Adrenal gland (tissue), 12 donors: ENCODE results near the gene OSBPL7. TPM values are rescaled to one million over a fixed set of nuclear protein-coding genes. Genes with fewer than 3 reads are reported as not detected.

ENCODE experiments used
- DNase-seq, 7 donors: peaks; one replicate each; pipeline ENCODE4 v3.0.0-alpha.2; 2019 to 2020
- H3K27ac ChIP-seq, 5 donors: fragments of 200-600 bp; sonication (generic) in 4 of 5; 1 replicate in 3 of 5; 2 replicates in 2 of 5; pipeline versions ENCODE4 v1.5.1 to v1.8.0; 2016 to 2020; ENCODE audit warnings: mild to moderate bottlenecking in 1 of 5
- H3K27me3 ChIP-seq: fragments of 200-600 bp; 2 replicates; pipeline ENCODE4 v1.8.0; 2021
- H3K36me3 ChIP-seq, 2 donors: fragments of 200-600 bp; replicated peaks in 1 of 2; 1 replicate in 1 of 2; 2 replicates in 1 of 2; pipeline versions ENCODE4 v1.5.1 to v1.8.0; 2018 to 2022
- H3K4me1 ChIP-seq, 2 donors: fragments of 200-600 bp; replicated peaks in 1 of 2; 1 replicate in 1 of 2; 2 replicates in 1 of 2; pipeline versions ENCODE4 v1.5.1 to v1.8.0; 2018 to 2021
- H3K4me3 ChIP-seq, 4 donors: fragments of 200-600 bp; sonication (generic) in 3 of 4; one replicate each; pipeline ENCODE4 v1.5.1; 2016 to 2018
- H3K9me3 ChIP-seq, 3 donors: fragments of 200-600 bp; sonication (generic) in 1 of 3; replicated peaks in 1 of 3; 1 replicate in 2 of 3; 2 replicates in 1 of 3; pipeline versions ENCODE4 v1.5.1 to v1.8.0; 2016 to 2021
- POLR2A ChIP-seq, 2 donors: fragments of 450-650 bp; IDR thresholded peaks; one replicate each; pipeline ENCODE4 v1.6.1; 2017; ENCODE audit warnings: antibody characterized with exemption in 2 of 2, mild to moderate bottlenecking in 2 of 2, moderate library complexity in 1 of 2
- WGBS, 4 donors: extraction: QIAGEN DNeasy Blood & Tissue Kit in 2 of 4; methylation state at CpG; one replicate each; pipeline versions ENCODE4 v1.1.5 to v1.1.7; 2013 to 2017; 5-methylcytosine and 5-hydroxymethylcytosine counted together
- intact Hi-C, 2 donors: fragments of 100-400 bp; cut with DNase I; formaldehyde crosslinking; loops; one replicate each; pipeline versions ENCODE4 v1.14.1 to v1.15.0; 2022 to 2023
- polyA plus RNA-seq, 3 donors: library from polyadenylated mRNA; stranded (reverse); fragments of 200-250 nt in 2 of 3; fragments of 350-450 nt in 1 of 3; fragmentation: Illumina TruSeq in 1 of 3; extraction: RNeasy Lipid Tissue Mini Kit (QIAGEN cat#74804) in 1 of 3; gene quantifications; one replicate each; pipeline ENCODE4 v1.2.3, GENCODE V29; 2013 to 2014
- total RNA-seq, 9 donors: library from RNA; depleted of rRNA in 4 of 9; stranded (reverse); fragments of >200 nt in 4 of 9; fragments of 120-200 nt in 1 of 9; fragmentation: NEBNext Ultra II Directional in 1 of 9; extraction: Animal tissue kit (Norgen Biotek cat#: 25700) in 1 of 9; gene quantifications; one replicate each; pipeline versions ENCODE4 v1.1.0 to v1.2.4, GENCODE V29; 2013 to 2023
- TF ChIP-seq, protein P1 (sequence below), 6 experiments: fragments of 450-650 bp in 4 of 6; fragments of 200-600 bp in 2 of 6; sonication (generic) in 1 of 6; IDR thresholded peaks; 1 replicate in 5 of 6; 2 replicates in 1 of 6; pipeline versions ENCODE4 v1.5.1 to v1.8.0; 2016 to 2021; ENCODE audit warnings: antibody characterized with exemption in 6 of 6, mild to moderate bottlenecking in 2 of 6, moderate library complexity in 1 of 6
- donor health status: healthy with polysubstance abuse.
- donor health status: Bipolar disorder and iron deficiency.
- donor health status: DM: yes; HTN: yes; CAD: no.
- donor health status: DM: no; HTN: no; CAD: no.
- donor health status: DM: no; HTN: no; CAD: no.
- donor health status: DM: yes; HTN: yes; CAD: no.

The OSBPL7 gene
- total and polyA plus RNA-seq, 12 donors, result 2.0 to 22.4 (median 6.6) TPM

DNA sequence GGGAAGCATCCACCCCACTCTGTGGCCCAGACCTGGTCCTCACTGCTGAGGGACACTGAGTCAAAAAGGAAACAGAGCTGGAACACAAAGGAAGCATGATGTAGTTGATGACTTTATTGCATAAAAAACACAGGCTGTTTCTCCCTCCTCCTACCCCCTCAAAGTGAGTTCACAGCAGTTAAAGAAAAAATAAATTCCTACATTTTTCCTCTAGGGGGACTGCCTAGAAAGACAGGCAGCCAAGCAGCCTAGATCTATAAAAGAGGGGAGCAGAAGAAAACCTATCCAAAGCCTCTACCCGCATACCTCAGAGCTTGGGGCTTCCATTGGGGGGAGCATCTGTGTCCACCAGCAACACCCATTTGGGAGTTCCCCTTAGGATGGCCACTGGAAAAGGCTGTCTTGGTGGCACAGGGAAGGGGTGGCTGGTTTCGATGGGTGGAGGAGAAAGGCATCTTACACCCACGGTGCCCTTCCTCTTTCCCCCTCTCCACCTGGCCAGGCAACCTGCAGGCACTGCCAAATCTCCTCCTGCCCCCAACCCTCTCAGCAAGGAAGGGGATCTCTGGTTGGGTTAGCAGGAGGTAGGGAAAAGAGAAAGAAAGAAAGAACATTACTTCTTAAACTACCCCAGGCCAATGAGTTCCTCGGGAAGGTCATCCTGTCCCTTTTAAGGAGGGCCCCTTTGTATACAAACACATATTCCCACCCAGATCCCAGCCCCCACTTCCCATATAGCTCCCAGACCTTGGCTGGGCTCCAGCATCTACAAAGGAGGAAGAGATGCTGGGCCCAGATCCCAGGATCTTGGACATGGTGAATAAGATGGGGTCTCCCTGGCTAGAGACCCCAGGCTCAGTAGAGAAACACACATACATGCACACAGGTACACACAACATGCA is 23.5 kb upstream of the OSBPL7 start:
- 25 to 68% (median 61%) methylated on average over 1 to 4 of the region's 4 CpGs for WGBS, 4 donors
- H3K9me3 ChIP-seq, result no peaks in the 10 kb centered on the region
- H3K27me3 ChIP-seq, result peaks cover 14% of the 10 kb centered on the region
- H3K4me1 ChIP-seq, result peaks cover 8 to 11% of the 10 kb centered on the region in 2 donors
- no peak overlapping the region for H3K4me3 ChIP-seq
- TF ChIP-seq POLR2A (IDR thresholded peaks at IDR 0.05), result no peak
- TF ChIP-seq, protein P1, sequence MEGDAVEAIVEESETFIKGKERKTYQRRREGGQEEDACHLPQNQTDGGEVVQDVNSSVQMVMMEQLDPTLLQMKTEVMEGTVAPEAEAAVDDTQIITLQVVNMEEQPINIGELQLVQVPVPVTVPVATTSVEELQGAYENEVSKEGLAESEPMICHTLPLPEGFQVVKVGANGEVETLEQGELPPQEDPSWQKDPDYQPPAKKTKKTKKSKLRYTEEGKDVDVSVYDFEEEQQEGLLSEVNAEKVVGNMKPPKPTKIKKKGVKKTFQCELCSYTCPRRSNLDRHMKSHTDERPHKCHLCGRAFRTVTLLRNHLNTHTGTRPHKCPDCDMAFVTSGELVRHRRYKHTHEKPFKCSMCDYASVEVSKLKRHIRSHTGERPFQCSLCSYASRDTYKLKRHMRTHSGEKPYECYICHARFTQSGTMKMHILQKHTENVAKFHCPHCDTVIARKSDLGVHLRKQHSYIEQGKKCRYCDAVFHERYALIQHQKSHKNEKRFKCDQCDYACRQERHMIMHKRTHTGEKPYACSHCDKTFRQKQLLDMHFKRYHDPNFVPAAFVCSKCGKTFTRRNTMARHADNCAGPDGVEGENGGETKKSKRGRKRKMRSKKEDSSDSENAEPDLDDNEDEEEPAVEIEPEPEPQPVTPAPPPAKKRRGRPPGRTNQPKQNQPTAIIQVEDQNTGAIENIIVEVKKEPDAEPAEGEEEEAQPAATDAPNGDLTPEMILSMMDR (IDR thresholded peaks at IDR 0.05), result peak in 5 of 6 experiments; percentile 18 to 38 (median 22)
- intact Hi-C loops, result loop anchor here in 1 of 2 donors (2.0 to 5.0 kb wide), 3 partner anchors 44 to 172 kb away; no protein-coding TSS in a partner anchor
- DNase-seq, result no peak
- H3K36me3 ChIP-seq, result no peaks in the 10 kb centered on the region
- no peak overlapping the region for H3K27ac ChIP-seq

GRCh38 chr17:47844227-47844626 is 22.6 kb upstream of the OSBPL7 start:
- TF ChIP-seq POLR2A (IDR thresholded peaks at IDR 0.05), result no peak
- TF ChIP-seq, protein P1 (IDR thresholded peaks at IDR 0.05), result no peak
- WGBS, 4 donors, result 34 to 40% (median 36%) methylated on average over 5 of the region's 5 CpGs; no CpG with 5 or more reads in 1 of the 4 donors
- peak in 4 of 7 donors; percentile 48 to 78 (median 54) for DNase-seq
- peaks cover 14% of the 10 kb centered on the region for H3K27me3 ChIP-seq
- no peak overlapping the region for H3K4me3 ChIP-seq
- no peak overlapping the region for H3K27ac ChIP-seq
- peaks cover 9 to 13% of the 10 kb centered on the region in 2 donors for H3K4me1 ChIP-seq
- no peaks in the 10 kb centered on the region for H3K36me3 ChIP-seq
- intact Hi-C loops, result loop anchor here in 1 of 2 donors (2.0 to 5.0 kb wide), 2 partner anchors 45 to 123 kb away; no protein-coding TSS in a partner anchor
- no peaks in the 10 kb centered on the region for H3K9me3 ChIP-seq

- no peak overlapping the region for H3K4me3 ChIP-seq
- H3K9me3 ChIP-seq, result no peaks in the 10 kb centered on the region
- H3K27me3 ChIP-seq, result peaks cover 14% of the 10 kb centered on the region
- DNase-seq, result no peak
- TF ChIP-seq POLR2A (IDR thresholded peaks at IDR 0.05), result no peak
- TF ChIP-seq, protein P1 (IDR thresholded peaks at IDR 0.05), result peak in 1 of 6 experiments; percentile 3
- intact Hi-C loops, result loop anchor here in 1 of 2 donors (5.0 kb wide), 1 partner anchor 124 kb away; no protein-coding TSS in a partner anchor
- H3K4me1 ChIP-seq, result peaks cover 9 to 13% of the 10 kb centered on the region in 2 donors
- 7 to 31% (median 24%) methylated on average over 3 to 6 of the region's 6 CpGs; no CpG with 5 or more reads in 1 of the 4 donors for WGBS, 4 donors
- H3K36me3 ChIP-seq, result peaks cover 0 to 5% of the 10 kb centered on the region in 2 donors
- no peak overlapping the region for H3K27ac ChIP-seq
These were observed 21.8 kb upstream of the OSBPL7 start for GRCh38 chr17:47843391-47843730.
